NT2/D1 (cell line): ENCODE measurements around the gene SAMD10.

Source experiments
- SUZ12 ChIP-seq: IDR thresholded peaks from 2 replicates; pipeline ENCODE4 v1.6.1; 2011; ENCODE audit not compliant: insufficient read length, insufficient read depth; ENCODE audit errors: extremely low read depth
- ZNF274 ChIP-seq: IDR thresholded peaks from 2 replicates; pipeline ENCODE4 v1.6.1; 2011; ENCODE audit warnings: mild to moderate bottlenecking, low read depth, low read length

DNA sequence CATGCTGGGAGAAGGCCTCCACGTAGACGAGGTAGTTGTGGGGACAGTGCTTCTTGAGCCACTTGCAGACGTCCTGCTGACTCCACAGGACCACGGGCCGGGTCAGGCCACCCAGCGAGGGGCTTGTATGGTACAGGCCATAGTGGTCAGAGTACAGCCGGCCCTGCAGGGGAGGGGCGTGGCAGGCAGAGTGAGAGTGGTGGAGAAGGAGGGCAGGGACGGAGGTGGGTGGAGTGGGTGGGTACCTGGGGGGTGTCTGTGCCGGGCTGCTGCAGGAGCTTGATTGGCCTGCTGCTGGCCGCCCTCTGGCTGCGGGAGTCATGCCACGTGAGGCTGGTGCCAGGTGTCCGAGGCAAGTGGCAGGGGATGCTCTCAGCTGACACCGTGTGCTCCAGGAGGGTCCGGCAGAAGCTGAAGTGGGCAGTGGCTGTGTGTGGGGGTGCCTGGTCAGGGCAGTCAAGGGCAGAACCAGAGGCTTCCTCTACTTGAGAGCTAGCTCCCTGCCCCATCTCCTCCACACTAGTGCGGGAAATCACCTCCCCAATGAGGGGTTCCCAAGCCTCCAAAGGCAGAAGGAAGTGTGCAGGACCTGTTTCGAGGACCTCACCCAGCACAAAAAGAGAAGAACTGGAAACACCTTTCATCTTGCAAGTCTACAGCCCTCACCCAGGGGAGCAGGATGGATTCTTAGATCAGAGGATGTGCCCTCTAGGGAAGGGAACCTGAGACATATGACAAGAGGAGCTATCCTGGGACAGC lies 2.3 kb downstream of the SAMD10 start:
- TF ChIP-seq SUZ12 (no peak), ZNF274 (no peak)
